Liver (tissue), 9 donors: Measurements from ENCODE around the gene SARDH. TPM values are rescaled to one million over a fixed set of nuclear protein-coding genes. Genes with fewer than 3 reads are reported as not detected.

Experiments used
- DNase-seq: peaks from one replicate; pipeline ENCODE4 v3.0.0-alpha.2; 2017; ENCODE audit warnings: low spot score
- H3K27ac ChIP-seq, 2 donors: one replicate each; pipeline ENCODE4 v1.7.0; 2013; ENCODE audit warnings: inconsistent platforms in 2 of 2, low read length in 2 of 2, control low read depth in 1 of 2, low read depth in 1 of 2, mild to moderate bottlenecking in 1 of 2
- H3K27me3 ChIP-seq, 4 donors: one replicate each; pipeline versions ENCODE4 v1.6.1 to v1.7.0; 2013; ENCODE audit warnings: low read length in 3 of 4, inconsistent platforms in 1 of 4, mild to moderate bottlenecking in 1 of 4, moderate library complexity in 1 of 4; ENCODE audit not compliant: control insufficient read depth in 4 of 4, insufficient read depth in 4 of 4
- H3K36me3 ChIP-seq, 4 donors: one replicate each; pipeline versions ENCODE4 v1.6.1 to v1.7.0; 2013; ENCODE audit warnings: low read length in 3 of 4, mild to moderate bottlenecking in 3 of 4, low read depth in 1 of 4, moderate library complexity in 1 of 4; ENCODE audit not compliant: control insufficient read depth in 4 of 4, insufficient read depth in 3 of 4
- H3K4me1 ChIP-seq, 4 donors: one replicate each; pipeline versions ENCODE4 v1.6.1 to v1.7.0; 2013; ENCODE audit warnings: low read length in 3 of 4, mild to moderate bottlenecking in 3 of 4, moderate library complexity in 1 of 4; ENCODE audit not compliant: control insufficient read depth in 4 of 4, insufficient read depth in 4 of 4
- H3K4me3 ChIP-seq, 3 donors: one replicate each; pipeline versions ENCODE4 v1.6.1 to v1.7.0; 2013; ENCODE audit warnings: low read length in 3 of 3, control low read depth in 1 of 3, low read depth in 1 of 3, mild to moderate bottlenecking in 1 of 3
- H3K9ac ChIP-seq, 2 donors: one replicate each; pipeline ENCODE4 v1.7.0; 2013; ENCODE audit warnings: low read length in 2 of 2, mild to moderate bottlenecking in 2 of 2, moderate library complexity in 2 of 2, control low read depth in 1 of 2, low read depth in 1 of 2
- H3K9me3 ChIP-seq, 4 donors: one replicate each; pipeline versions ENCODE4 v1.6.1 to v1.7.0; 2013; ENCODE audit warnings: low read length in 3 of 4; ENCODE audit not compliant: control insufficient read depth in 4 of 4
- EGR1 ChIP-seq, 2 donors: IDR thresholded peaks; 2 replicates each; pipeline ENCODE4 v1.6.1; 2016 to 2018; ENCODE audit warnings: antibody characterized with exemption in 2 of 2, low read depth in 2 of 2
- FOXA1 ChIP-seq: IDR thresholded peaks from 2 replicates; pipeline ENCODE4 v1.6.1; 2016; ENCODE audit warnings: antibody characterized with exemption
- FOXA2 ChIP-seq: IDR thresholded peaks from 2 replicates; pipeline ENCODE4 v1.6.1; 2016; ENCODE audit warnings: antibody characterized with exemption
- GABPA ChIP-seq, 2 donors: IDR thresholded peaks in 1 of 2; conservative IDR thresholded peaks in 1 of 2; 2 replicates each; pipeline ENCODE4 v1.6.1; 2016; ENCODE audit warnings: antibody characterized with exemption in 2 of 2, mild to moderate bottlenecking in 1 of 2, moderate library complexity in 1 of 2
- HNF4A ChIP-seq, 2 donors: conservative IDR thresholded peaks; 2 replicates each; pipeline ENCODE4 v1.6.1; 2016; ENCODE audit warnings: antibody characterized with exemption in 2 of 2, mild to moderate bottlenecking in 2 of 2
- HNF4G ChIP-seq: IDR thresholded peaks from 2 replicates; pipeline ENCODE4 v1.6.1; 2016; ENCODE audit warnings: antibody characterized with exemption
- JUND ChIP-seq, 2 donors: IDR thresholded peaks; 2 replicates each; pipeline ENCODE4 v1.6.1; 2016; ENCODE audit warnings: antibody characterized with exemption in 2 of 2
- MAX ChIP-seq: IDR thresholded peaks from 2 replicates; pipeline ENCODE4 v1.6.1; 2016; ENCODE audit warnings: antibody characterized with exemption
- NR2F2 ChIP-seq: IDR thresholded peaks from 2 replicates; pipeline ENCODE4 v1.6.1; 2016; ENCODE audit warnings: antibody characterized with exemption
- RAD21 ChIP-seq, 2 donors: IDR thresholded peaks; 2 replicates each; pipeline ENCODE4 v1.6.1; 2016; ENCODE audit warnings: antibody characterized with exemption in 2 of 2, mild to moderate bottlenecking in 2 of 2
- REST ChIP-seq: IDR thresholded peaks from 2 replicates; pipeline ENCODE4 v1.6.1; 2016; ENCODE audit warnings: antibody characterized with exemption, mild to moderate bottlenecking
- SP1 ChIP-seq: IDR thresholded peaks from 2 replicates; pipeline ENCODE4 v1.6.1; 2018; ENCODE audit warnings: antibody characterized with exemption, mild to moderate bottlenecking
- TAF1 ChIP-seq: conservative IDR thresholded peaks from 2 replicates; pipeline ENCODE4 v1.6.1; 2016; ENCODE audit warnings: antibody characterized with exemption, mild to moderate bottlenecking
- YY1 ChIP-seq: IDR thresholded peaks from 2 replicates; pipeline ENCODE4 v1.6.1; 2016; ENCODE audit warnings: antibody characterized with exemption, mild to moderate bottlenecking
- WGBS: extraction: QIAGEN DNeasy Blood & Tissue Kit; methylation state at CpG from one replicate; pipeline ENCODE4 v1.1.7; 2013; 5-methylcytosine and 5-hydroxymethylcytosine counted together
- polyA plus RNA-seq, 2 donors: library from polyadenylated mRNA; stranded (reverse) in 1 of 2; unstranded in 1 of 2; fragments of 200-250 nt in 1 of 2; fragments of >200 nt in 1 of 2; fragmentation: Nextera tagmentation in 1 of 2; extraction: Ambion mirVana in 1 of 2; gene quantifications; one replicate each; pipeline versions ENCODE4 v1.2.1 to v1.2.3, GENCODE V29; 2013 to 2015
- total RNA-seq, 2 donors: library from RNA; depleted of rRNA; stranded (reverse); fragments of >200 nt; gene quantifications; one replicate each; pipeline ENCODE4 v1.2.3, GENCODE V29; 2014
- TF ChIP-seq, protein P1 (sequence below): IDR thresholded peaks from 2 replicates; pipeline ENCODE4 v1.6.1; 2016; ENCODE audit warnings: antibody characterized with exemption
- TF ChIP-seq, protein P2 (sequence below): fragments of 150-350 bp; IDR thresholded peaks from 2 replicates; pipeline ENCODE4 v1.5.1; 2017; ENCODE audit warnings: improper control_type of control experiment, low read depth, low read length; ENCODE audit not compliant: missing input control
- donor health status: healthy.
- donor health status: healthy.
- donor health status: healthy.
- donor health status: healthy.
- donor health status: healthy.

SARDH gene
- total and polyA plus RNA-seq, 4 donors = 53.7 to 291 (median 63.4) TPM

DNA sequence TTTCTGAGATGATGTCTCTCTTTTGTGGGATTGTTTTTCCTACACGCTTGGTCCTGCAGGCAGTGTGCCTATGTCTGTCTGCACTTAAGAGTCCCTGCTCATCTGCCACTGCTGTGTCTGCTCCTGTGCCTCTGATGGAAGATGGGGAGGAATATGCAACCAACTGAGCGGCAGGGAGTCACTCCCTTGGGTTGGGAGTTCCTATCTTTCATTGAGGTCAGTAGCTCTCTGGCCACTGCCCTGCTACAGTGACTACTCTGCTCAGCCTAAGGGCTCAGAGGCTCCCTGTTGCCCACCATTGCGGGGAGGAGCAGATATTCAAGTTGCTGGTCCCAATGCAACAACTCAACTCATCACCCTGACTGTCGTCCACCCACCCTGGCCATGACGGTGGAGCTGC, 115.6 kb downstream of the SARDH start:
- Histone ChIP-seq H3K4me3 (no peak overlapping the region), H3K27ac (no peak overlapping the region), H3K4me1 (no peaks in the 10 kb centered on the region), H3K27me3 (peaks cover 0 to 3% (median under 1%) of the 10 kb centered on the region in 4 donors), H3K9ac (no peak overlapping the region), H3K9me3 (no peaks in the 10 kb centered on the region), H3K36me3 (no peaks in the 10 kb centered on the region)
- TF ChIP-seq MAX = no peak
- no peak for TF ChIP-seq FOXA1
- TF ChIP-seq HNF4G = no peak
- TF ChIP-seq, protein P1, sequence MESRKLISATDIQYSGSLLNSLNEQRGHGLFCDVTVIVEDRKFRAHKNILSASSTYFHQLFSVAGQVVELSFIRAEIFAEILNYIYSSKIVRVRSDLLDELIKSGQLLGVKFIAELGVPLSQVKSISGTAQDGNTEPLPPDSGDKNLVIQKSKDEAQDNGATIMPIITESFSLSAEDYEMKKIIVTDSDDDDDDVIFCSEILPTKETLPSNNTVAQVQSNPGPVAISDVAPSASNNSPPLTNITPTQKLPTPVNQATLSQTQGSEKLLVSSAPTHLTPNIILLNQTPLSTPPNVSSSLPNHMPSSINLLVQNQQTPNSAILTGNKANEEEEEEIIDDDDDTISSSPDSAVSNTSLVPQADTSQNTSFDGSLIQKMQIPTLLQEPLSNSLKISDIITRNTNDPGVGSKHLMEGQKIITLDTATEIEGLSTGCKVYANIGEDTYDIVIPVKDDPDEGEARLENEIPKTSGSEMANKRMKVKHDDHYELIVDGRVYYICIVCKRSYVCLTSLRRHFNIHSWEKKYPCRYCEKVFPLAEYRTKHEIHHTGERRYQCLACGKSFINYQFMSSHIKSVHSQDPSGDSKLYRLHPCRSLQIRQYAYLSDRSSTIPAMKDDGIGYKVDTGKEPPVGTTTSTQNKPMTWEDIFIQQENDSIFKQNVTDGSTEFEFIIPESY = no peak
- no peak for TF ChIP-seq TAF1
- no peak for TF ChIP-seq FOXA2
- no peak for TF ChIP-seq RAD21 (IDR thresholded peaks at IDR 0.05)
- TF ChIP-seq SP1 = no peak
- no peak for TF ChIP-seq REST
- no peak for TF ChIP-seq HNF4A (conservative IDR thresholded peaks at IDR 0.05)
- TF ChIP-seq GABPA (IDR thresholded peaks at IDR 0.05 in 1 of 2, conservative IDR thresholded peaks at IDR 0.05 in 1 of 2) = no peak
- no peak for TF ChIP-seq EGR1 (IDR thresholded peaks at IDR 0.05; ENCODE audit: low read depth in 2 of 2)
- TF ChIP-seq, protein P2, sequence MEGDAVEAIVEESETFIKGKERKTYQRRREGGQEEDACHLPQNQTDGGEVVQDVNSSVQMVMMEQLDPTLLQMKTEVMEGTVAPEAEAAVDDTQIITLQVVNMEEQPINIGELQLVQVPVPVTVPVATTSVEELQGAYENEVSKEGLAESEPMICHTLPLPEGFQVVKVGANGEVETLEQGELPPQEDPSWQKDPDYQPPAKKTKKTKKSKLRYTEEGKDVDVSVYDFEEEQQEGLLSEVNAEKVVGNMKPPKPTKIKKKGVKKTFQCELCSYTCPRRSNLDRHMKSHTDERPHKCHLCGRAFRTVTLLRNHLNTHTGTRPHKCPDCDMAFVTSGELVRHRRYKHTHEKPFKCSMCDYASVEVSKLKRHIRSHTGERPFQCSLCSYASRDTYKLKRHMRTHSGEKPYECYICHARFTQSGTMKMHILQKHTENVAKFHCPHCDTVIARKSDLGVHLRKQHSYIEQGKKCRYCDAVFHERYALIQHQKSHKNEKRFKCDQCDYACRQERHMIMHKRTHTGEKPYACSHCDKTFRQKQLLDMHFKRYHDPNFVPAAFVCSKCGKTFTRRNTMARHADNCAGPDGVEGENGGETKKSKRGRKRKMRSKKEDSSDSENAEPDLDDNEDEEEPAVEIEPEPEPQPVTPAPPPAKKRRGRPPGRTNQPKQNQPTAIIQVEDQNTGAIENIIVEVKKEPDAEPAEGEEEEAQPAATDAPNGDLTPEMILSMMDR = no peak
- TF ChIP-seq NR2F2 = no peak
- TF ChIP-seq JUND (IDR thresholded peaks at IDR 0.05) = no peak
- TF ChIP-seq YY1 = no peak
- WGBS = 70% methylated on average over 5 of the region's 5 CpGs
- DNase-seq = no peak

- no peaks in the 10 kb centered on the region for H3K4me1 ChIP-seq
- no peak overlapping the region for H3K9ac ChIP-seq
- TF ChIP-seq MAX (no peak), RAD21 (IDR thresholded peaks at IDR 0.05) (no peak), FOXA1 (no peak), YY1 (no peak), EGR1 (IDR thresholded peaks at IDR 0.05; ENCODE audit: low read depth in 2 of 2) (no peak), HNF4A (conservative IDR thresholded peaks at IDR 0.05) (no peak), HNF4G (no peak), REST (no peak), TAF1 (no peak), GABPA (IDR thresholded peaks at IDR 0.05 in 1 of 2, conservative IDR thresholded peaks at IDR 0.05 in 1 of 2) (no peak), NR2F2 (no peak), JUND (IDR thresholded peaks at IDR 0.05) (no peak), FOXA2 (no peak)
- TF ChIP-seq, protein P2 = no peak
- H3K27ac ChIP-seq = no peak overlapping the region
- no peaks in the 10 kb centered on the region for H3K9me3 ChIP-seq
- WGBS = 74% methylated on average over 11 of the region's 11 CpGs
- no peak for DNase-seq
- no peak overlapping the region for H3K4me3 ChIP-seq
- H3K27me3 ChIP-seq = peaks cover 0 to 3% (median under 1%) of the 10 kb centered on the region in 4 donors
- H3K36me3 ChIP-seq = no peaks in the 10 kb centered on the region
These were observed 116.4 kb downstream of the SARDH start for GRCh38 chr9:133621725-133622267.
